OCI-LY7 (cell line): ENCODE results near the gene EIF5A.

Experiments
- CTCF ChIP-seq: fragments of 200-600 bp; sonication (generic); conservative IDR thresholded peaks from 2 replicates; pipeline ENCODE4 v1.5.1; 2014; ENCODE audit warnings: mild to moderate bottlenecking, antibody characterized with exemption, low read length, moderate library complexity, mixed read lengths
- EZH2phosphoT487 ChIP-seq: fragments of 200-600 bp; sonication (generic); IDR thresholded peaks from 2 replicates; pipeline ENCODE4 v1.6.1; 2018; ENCODE audit warnings: low read depth, borderline replicate concordance, mild to moderate bottlenecking, mixed run types, antibody characterized with exemption, low read length, moderate library complexity, mixed read lengths

DNA sequence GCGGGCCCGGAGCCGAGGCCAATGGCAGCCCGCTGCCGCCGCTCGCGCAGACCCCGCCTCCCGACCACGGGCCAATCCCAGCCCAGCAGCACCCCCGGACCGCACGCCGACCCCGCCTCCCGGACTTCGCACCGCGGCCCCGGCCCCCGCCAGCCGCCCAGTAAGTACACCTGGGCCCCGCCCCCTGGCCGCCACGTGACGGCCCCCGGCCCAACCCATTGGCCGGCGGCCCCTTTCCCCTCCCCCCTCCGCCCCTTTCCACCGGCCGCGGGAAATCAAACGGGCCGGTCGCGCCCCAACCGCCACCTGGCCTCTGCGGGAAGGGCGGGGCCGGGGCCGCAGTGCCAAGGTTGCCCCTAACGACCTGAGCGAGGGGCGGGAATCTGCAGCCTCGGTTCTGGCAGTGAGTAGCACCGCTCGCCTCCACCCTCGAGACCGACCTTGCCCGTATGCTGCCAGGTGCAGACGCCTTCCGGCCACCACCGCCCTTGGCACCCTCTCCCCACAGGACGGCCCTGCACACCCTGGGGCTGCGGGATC lies 12.7 kb upstream of the EIF5A start, which contains the start of gene YBX2:
- TF ChIP-seq CTCF (no peak), EZH2phosphoT487 (no peak)
